ENCODE results near the gene HES7. TPM values are rescaled to one million over a fixed set of nuclear protein-coding genes. Genes with fewer than 3 reads are reported as not detected.

Gene HES7
- total and polyA plus RNA-seq, 9 of the 15 experiments (the other 6 are each of a cell fraction or from before 2014, with no cell fraction given), result 0.03 to 1.7 (median 0.14) TPM; not detected in 1

DNA sequence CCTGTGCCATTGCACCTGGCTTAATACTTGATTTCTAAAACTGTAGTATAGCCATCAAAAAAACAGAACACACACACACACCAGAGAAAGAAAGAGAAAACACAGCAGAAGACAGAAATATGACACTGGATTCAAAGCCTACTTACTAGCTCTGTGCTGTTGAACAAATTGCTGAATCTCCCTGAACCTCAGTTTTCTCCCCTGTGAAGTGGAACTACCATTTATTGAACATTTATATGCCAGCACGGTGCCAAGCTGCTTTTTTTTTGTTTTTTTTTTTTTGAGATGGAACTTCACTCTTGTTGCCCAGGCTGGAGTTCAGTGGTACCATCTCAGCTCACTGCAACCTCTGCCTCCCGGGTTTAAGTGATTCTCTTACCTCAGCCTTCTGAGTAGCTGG is 23.1 kb downstream of the HES7 start:
- no peak overlapping the region for H3K27ac ChIP-seq (ENCODE audit: extremely low read depth, low read depth, low read length)
- H3K27me3 ChIP-seq (ENCODE audit: control insufficient read depth in 2 of 2, insufficient read depth in 2 of 2, low read length in 2 of 2), result no peaks in the 10 kb centered on the region
- no peak overlapping the region for H3K9ac ChIP-seq (ENCODE audit: insufficient read depth in 1 of 2, low read depth in 2 of 2, low read length in 2 of 2)
- H3K9me1 ChIP-seq (ENCODE audit: control insufficient read depth, insufficient read depth, low read length), result no peaks in the 10 kb centered on the region
- H4K20me1 ChIP-seq (replicated peaks; ENCODE audit: control insufficient read depth, insufficient read depth, low read length), result no peaks in the 10 kb centered on the region
- H3K9me3 ChIP-seq (replicated peaks; ENCODE audit: control insufficient read depth, insufficient read depth, low read depth, low read length), result no peaks in the 10 kb centered on the region
- FAIRE-seq (no peak), DNase-seq (ENCODE audit: extremely low read depth in 1 of 4, low spot score in 3 of 4) (no peak), ATAC-seq (no peak)
- in situ Hi-C loops (cut with MboI) (no loop called here), intact Hi-C loops (cut with micrococcal nuclease) (no loop called here)
- no peak overlapping the region for H2AFZ ChIP-seq (ENCODE audit: low read depth, low read length)
- 35% methylated on average over 2 of the region's 2 CpGs for WGBS (ENCODE audit: insufficient coverage, low coverage, missing lambda C conversion rate)
- H3K4me3 ChIP-seq, result no peak overlapping the region
- ChIA-PET CTCF (ENCODE audit: low intra/inter-chr PET ratio) (no interaction called here), POLR2A (interaction anchor here (0.9 kb wide), 1 partner anchor 9 kb away, joined by 6 read pairs; no protein-coding TSS in a partner anchor)
- H3K4me1 ChIP-seq (replicated peaks in 1 of 2; ENCODE audit: control insufficient read depth in 2 of 2, insufficient read depth in 2 of 2, low read length in 2 of 2), result peaks cover 0 to under 1% of the 10 kb centered on the region in 2 experiments; a peak in 2 of 5 replicates
- no peak overlapping the region for H3K4me2 ChIP-seq (ENCODE audit: insufficient read depth, low read length)
- no TSS peak for BruUV-seq (replicated peaks)
- no peak for TF ChIP-seq CBX8 (IDR thresholded peaks at IDR 0.05; ENCODE audit: borderline replicate concordance, extremely low read depth, low read depth, low read length, poor library complexity, severe bottlenecking)
- no peak for TF ChIP-seq GABPB2 (CRISPR knock-in tag; conservative IDR thresholded peaks at IDR 0.05)
- no peak for TF ChIP-seq ILF3 (IDR thresholded peaks at IDR 0.05; ENCODE audit: borderline replicate concordance)
- TF ChIP-seq CHCHD3 (CRISPR knock-in tag; IDR thresholded peaks at IDR 0.05), result no peak
- TF ChIP-seq SETDB1 (IDR thresholded peaks at IDR 0.05; ENCODE audit: low read length), result no peak
- TF ChIP-seq COPS2 (conservative IDR thresholded peaks at IDR 0.05), result no peak
- no peak for TF ChIP-seq SMARCA4 (IDR thresholded peaks at IDR 0.05)
- TF ChIP-seq ZNF778 (CRISPR knock-in tag; IDR thresholded peaks at IDR 0.05), result no peak
- TF ChIP-seq ZKSCAN1 (IDR thresholded peaks at IDR 0.05; ENCODE audit: low read depth, low read length), result no peak
- no peak for TF ChIP-seq LEF1 (IDR thresholded peaks at IDR 0.05)
- TF ChIP-seq KLF16 (IDR thresholded peaks at IDR 0.05), result no peak
- TF ChIP-seq PTRF (tag; IDR thresholded peaks at IDR 0.05), result no peak
- no peak for TF ChIP-seq SLC30A9 (CRISPR knock-in tag; IDR thresholded peaks at IDR 0.05)
- TF ChIP-seq, protein P1, sequence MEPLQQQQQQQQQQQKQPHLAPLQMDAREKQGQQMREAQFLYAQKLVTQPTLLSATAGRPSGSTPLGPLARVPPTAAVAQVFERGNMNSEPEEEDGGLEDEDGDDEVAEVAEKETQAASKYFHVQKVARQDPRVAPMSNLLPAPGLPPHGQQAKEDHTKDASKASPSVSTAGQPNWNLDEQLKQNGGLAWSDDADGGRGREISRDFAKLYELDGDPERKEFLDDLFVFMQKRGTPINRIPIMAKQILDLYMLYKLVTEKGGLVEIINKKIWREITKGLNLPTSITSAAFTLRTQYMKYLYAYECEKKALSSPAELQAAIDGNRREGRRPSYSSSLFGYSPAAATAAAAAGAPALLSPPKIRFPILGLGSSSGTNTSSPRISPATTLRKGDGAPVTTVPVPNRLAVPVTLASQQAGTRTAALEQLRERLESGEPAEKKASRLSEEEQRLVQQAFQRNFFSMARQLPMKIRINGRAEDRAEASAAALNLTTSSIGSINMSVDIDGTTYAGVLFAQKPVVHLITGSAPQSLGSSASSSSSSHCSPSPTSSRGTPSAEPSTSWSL (CRISPR knock-in tag; IDR thresholded peaks at IDR 0.05; ENCODE audit: borderline replicate concordance), result no peak
- no peak for TF ChIP-seq DPF2 (IDR thresholded peaks at IDR 0.05)
- no peak for TF ChIP-seq MXI1 (IDR thresholded peaks at IDR 0.05; ENCODE audit: low read depth, low read length)
- no peak for TF ChIP-seq ZNF197 (CRISPR knock-in tag; IDR thresholded peaks at IDR 0.05; ENCODE audit: low read depth)
- TF ChIP-seq, protein P2, sequence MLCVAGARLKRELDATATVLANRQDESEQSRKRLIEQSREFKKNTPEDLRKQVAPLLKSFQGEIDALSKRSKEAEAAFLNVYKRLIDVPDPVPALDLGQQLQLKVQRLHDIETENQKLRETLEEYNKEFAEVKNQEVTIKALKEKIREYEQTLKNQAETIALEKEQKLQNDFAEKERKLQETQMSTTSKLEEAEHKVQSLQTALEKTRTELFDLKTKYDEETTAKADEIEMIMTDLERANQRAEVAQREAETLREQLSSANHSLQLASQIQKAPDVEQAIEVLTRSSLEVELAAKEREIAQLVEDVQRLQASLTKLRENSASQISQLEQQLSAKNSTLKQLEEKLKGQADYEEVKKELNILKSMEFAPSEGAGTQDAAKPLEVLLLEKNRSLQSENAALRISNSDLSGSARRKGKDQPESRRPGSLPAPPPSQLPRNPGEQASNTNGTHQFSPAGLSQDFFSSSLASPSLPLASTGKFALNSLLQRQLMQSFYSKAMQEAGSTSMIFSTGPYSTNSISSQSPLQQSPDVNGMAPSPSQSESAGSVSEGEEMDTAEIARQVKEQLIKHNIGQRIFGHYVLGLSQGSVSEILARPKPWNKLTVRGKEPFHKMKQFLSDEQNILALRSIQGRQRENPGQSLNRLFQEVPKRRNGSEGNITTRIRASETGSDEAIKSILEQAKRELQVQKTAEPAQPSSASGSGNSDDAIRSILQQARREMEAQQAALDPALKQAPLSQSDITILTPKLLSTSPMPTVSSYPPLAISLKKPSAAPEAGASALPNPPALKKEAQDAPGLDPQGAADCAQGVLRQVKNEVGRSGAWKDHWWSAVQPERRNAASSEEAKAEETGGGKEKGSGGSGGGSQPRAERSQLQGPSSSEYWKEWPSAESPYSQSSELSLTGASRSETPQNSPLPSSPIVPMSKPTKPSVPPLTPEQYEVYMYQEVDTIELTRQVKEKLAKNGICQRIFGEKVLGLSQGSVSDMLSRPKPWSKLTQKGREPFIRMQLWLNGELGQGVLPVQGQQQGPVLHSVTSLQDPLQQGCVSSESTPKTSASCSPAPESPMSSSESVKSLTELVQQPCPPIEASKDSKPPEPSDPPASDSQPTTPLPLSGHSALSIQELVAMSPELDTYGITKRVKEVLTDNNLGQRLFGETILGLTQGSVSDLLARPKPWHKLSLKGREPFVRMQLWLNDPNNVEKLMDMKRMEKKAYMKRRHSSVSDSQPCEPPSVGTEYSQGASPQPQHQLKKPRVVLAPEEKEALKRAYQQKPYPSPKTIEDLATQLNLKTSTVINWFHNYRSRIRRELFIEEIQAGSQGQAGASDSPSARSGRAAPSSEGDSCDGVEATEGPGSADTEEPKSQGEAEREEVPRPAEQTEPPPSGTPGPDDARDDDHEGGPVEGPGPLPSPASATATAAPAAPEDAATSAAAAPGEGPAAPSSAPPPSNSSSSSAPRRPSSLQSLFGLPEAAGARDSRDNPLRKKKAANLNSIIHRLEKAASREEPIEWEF (CRISPR knock-in tag; IDR thresholded peaks at IDR 0.05), result no peak
- TF ChIP-seq ZBTB8A (IDR thresholded peaks at IDR 0.05; ENCODE audit: partially characterized antibody), result no peak
- TF ChIP-seq NBN (IDR thresholded peaks at IDR 0.05; ENCODE audit: low read depth), result no peak
- H3K36me3 ChIP-seq (ENCODE audit: control insufficient read depth, insufficient read depth, low read length), result no peaks in the 10 kb centered on the region
- no peaks in the 10 kb centered on the region for H3K79me2 ChIP-seq (ENCODE audit: control insufficient read depth, insufficient read depth, low read length)

Data from K562 (cell line).